GM12878 (cell line): Measurements from ENCODE around the gene SLC34A1. TPM values are rescaled to one million over a fixed set of nuclear protein-coding genes. Genes with fewer than 3 reads are reported as not detected.

Source experiments
- ATAC-seq: fragments of 200-7000 bp; cut with Tn5 transposase; 3 replicates; pipeline ENCODE4 v1.9.1; 2020; ENCODE audit warnings: mild to moderate bottlenecking, moderate library complexity
- BruUV-seq: library from RNA; stranded (reverse); fragments of 400-500 nt; replicated peaks from 2 replicates; lab custom pipeline; 2021; lab: Mats Ljungman, UMichigan
- CTCF ChIA-PET: fragments of 300-600 bp; sonication (Branson Sonifier 250); formaldehyde crosslinking; extraction: SDS; loops from one replicate; lab custom pipeline; 2021; ENCODE audit warnings: inconsistent platforms; lab: Yijun Ruan, JAX
- POLR2A ChIA-PET: fragments of 350-600 bp; formaldehyde crosslinking; extraction: SDS; loops from one replicate; lab custom pipeline; 2021; ENCODE audit warnings: inconsistent platforms; lab: Charles Lee
- RAD21 ChIA-PET: fragments of 300-600 bp; sonication (Branson Sonifier 250); formaldehyde crosslinking; loops from one replicate; lab custom pipeline; 2023; ENCODE audit warnings: antibody characterized with exemption; ENCODE audit not compliant: unreplicated experiment; lab: Charles Lee
- SMC1A ChIA-PET: fragments of 300-600 bp; sonication (Branson Sonifier 250); formaldehyde crosslinking; loops from one replicate; lab custom pipeline; 2023; ENCODE audit not compliant: unreplicated experiment, uncharacterized antibody; lab: Charles Lee
- DNase-seq: peaks from one replicate; pipeline ENCODE4 v3.0.0-alpha.2; 2011; ENCODE audit warnings: low read depth, low spot score
- FAIRE-seq: peaks from 3 replicates; lab custom pipeline; 2011; peaks lifted over from hg19 to GRCh38; lab: Jason Lieb, UNC
- H2AFZ ChIP-seq: 2 replicates; pipeline ENCODE4 v1.6.0; 2011; ENCODE audit warnings: low read depth, low read length, control low read depth; ENCODE audit not compliant: control insufficient read depth
- H3K27ac ChIP-seq: 2 replicates; pipeline ENCODE4 v1.5.1; 2011; ENCODE audit warnings: control low read depth; ENCODE audit not compliant: control insufficient read depth, insufficient read depth
- H3K27me3 ChIP-seq, 2 experiments: replicated peaks in 1 of 2; 2 replicates each; pipeline versions ENCODE4 v1.6.0 to v1.6.1; 2011; ENCODE audit warnings: low read length in 1 of 2; ENCODE audit not compliant: control insufficient read depth in 2 of 2, insufficient read depth in 2 of 2
- H3K36me3 ChIP-seq, 2 experiments: 2 replicates each; pipeline ENCODE4 v1.5.1; 2011; ENCODE audit warnings: low read length in 1 of 2; ENCODE audit not compliant: control insufficient read depth in 2 of 2, insufficient read depth in 2 of 2
- H3K4me1 ChIP-seq: 2 replicates; pipeline ENCODE4 v1.6.1; 2011; ENCODE audit warnings: mild to moderate bottlenecking, low read length, moderate library complexity, mixed read lengths; ENCODE audit not compliant: control insufficient read depth, insufficient read depth
- H3K4me2 ChIP-seq: 2 replicates; pipeline ENCODE4 v1.6.0; 2011; ENCODE audit warnings: control low read depth; ENCODE audit not compliant: control insufficient read depth, insufficient read depth
- H3K4me3 ChIP-seq: fragments of 200-600 bp; sonication (generic); 2 replicates; pipeline ENCODE4 v1.5.1; 2016
- H3K79me2 ChIP-seq: 2 replicates; pipeline ENCODE4 v1.6.0; 2011; ENCODE audit warnings: low read length; ENCODE audit not compliant: control insufficient read depth, insufficient read depth
- H3K9ac ChIP-seq: 2 replicates; pipeline ENCODE4 v1.8.0; 2011; ENCODE audit warnings: low read length, control low read depth, mixed read lengths; ENCODE audit not compliant: control insufficient read depth, insufficient read depth
- H3K9me3 ChIP-seq: replicated peaks from 3 replicates; pipeline ENCODE4 v1.5.1; 2011; ENCODE audit warnings: mild to moderate bottlenecking, low read length; ENCODE audit not compliant: control insufficient read depth, insufficient read depth
- H4K20me1 ChIP-seq: 2 replicates; pipeline ENCODE4 v1.6.0; 2011; ENCODE audit not compliant: control insufficient read depth, insufficient read depth
- CUX1 ChIP-seq: IDR thresholded peaks from 2 replicates; pipeline ENCODE4 v1.6.1; 2012; ENCODE audit warnings: improper control_type of control experiment, low read depth, low read length; ENCODE audit not compliant: insufficient replicate concordance
- EED ChIP-seq: sonication (generic); IDR thresholded peaks from 2 replicates; pipeline ENCODE4 v1.6.1; 2016; ENCODE audit warnings: antibody characterized with exemption, low read depth
- ELK1 ChIP-seq: IDR thresholded peaks from 2 replicates; pipeline ENCODE4 v1.6.1; 2012; ENCODE audit warnings: low read depth, low read length, improper control_type of control experiment
- HCFC1 ChIP-seq: fragments of 150-350 bp; IDR thresholded peaks from 2 replicates; pipeline ENCODE4 v1.6.1; 2014; ENCODE audit warnings: low read length
- IKZF2 ChIP-seq, 2 experiments: fragments of 450-650 bp; IDR thresholded peaks; 2 replicates each; pipeline ENCODE4 v1.6.1; 2017; ENCODE audit warnings: mild to moderate bottlenecking in 2 of 2, moderate library complexity in 2 of 2
- KAT2A ChIP-seq: conservative IDR thresholded peaks from 2 replicates; pipeline ENCODE4 v1.6.1; 2011; ENCODE audit warnings: low read depth, low read length; ENCODE audit not compliant: control insufficient read depth
- NBN ChIP-seq: fragments of 450-650 bp; IDR thresholded peaks from 2 replicates; pipeline ENCODE4 v1.6.1; 2016
- SMC3 ChIP-seq: IDR thresholded peaks from 2 replicates; pipeline ENCODE4 v1.6.1; 2011; ENCODE audit warnings: low read length, improper control_type of control experiment, borderline replicate concordance
- ZBED1 ChIP-seq: IDR thresholded peaks from 2 replicates; pipeline ENCODE4 v1.6.1; 2016; ENCODE audit warnings: borderline replicate concordance
- WGBS: methylation state at CpG from one replicate; pipeline ENCODE4 v1.1.6; 2016; ENCODE audit warnings: low lambda C conversion rate; ENCODE audit not compliant: insufficient replicate concordance, insufficient coverage; ENCODE audit errors: missing lambda C conversion rate; 5-methylcytosine and 5-hydroxymethylcytosine counted together
- in situ Hi-C: fragments of 300-500 bp; cut with MboI; formaldehyde crosslinking; loops from 9 replicates; pipeline ENCODE4 v1.14.3; 2018; ENCODE audit warnings: mixed read lengths
- intact Hi-C: fragments of 100-400 bp; cut with micrococcal nuclease; formaldehyde crosslinking; loops from one replicate; pipeline ENCODE4 v1.14.2; 2022; ENCODE audit not compliant: unreplicated experiment
- polyA plus RNA-seq, 11 experiments: library from polyadenylated mRNA; depleted of rRNA in 4 of 11; unstranded in 6 of 11; stranded (reverse) in 5 of 11; fragments of >200 nt; fragmentation: Nextera tagmentation in 4 of 11; fragmentation: Illumina TruSeq in 1 of 11; extraction: Ambion mirVana in 4 of 11; extraction: Trizol in 1 of 11; gene quantifications; 1 replicate in 1 of 11; 2 replicates in 10 of 11; pipeline versions ENCODE4 v1.2.1 to v1.2.3, GENCODE V29; 2011 to 2016; ENCODE audit warnings: inconsistent platforms in 2 of 11, missing spikeins in 2 of 11, low read depth in 1 of 11
- total RNA-seq, 4 experiments: library from RNA; depleted of rRNA in 3 of 4; stranded (reverse); fragments of >200 nt in 3 of 4; fragmentation: Illumina TruSeq in 1 of 4; extraction: Trizol in 1 of 4; gene quantifications; 2 replicates each; pipeline versions ENCODE4 v1.2.1 to v1.2.3, GENCODE V29; 2013 to 2021
- TF ChIP-seq, protein P1 (sequence below), 3 experiments: IDR thresholded peaks in 2 of 3; conservative IDR thresholded peaks in 1 of 3; 2 replicates each; pipeline ENCODE4 v1.5.1; 2011; ENCODE audit warnings: low read depth in 3 of 3, low read length in 3 of 3, mild to moderate bottlenecking in 3 of 3, control low read depth in 2 of 3, moderate library complexity in 2 of 3, inconsistent platforms in 1 of 3, mixed read lengths in 1 of 3; ENCODE audit not compliant: control insufficient read depth in 2 of 3, insufficient read depth in 1 of 3; ENCODE audit errors: extremely low read depth in 1 of 3
- TF ChIP-seq, protein P2 (sequence below): fragments of 450-650 bp; IDR thresholded peaks from 2 replicates; pipeline ENCODE4 v1.6.1; 2017; ENCODE audit warnings: mild to moderate bottlenecking, low read depth, inconsistent platforms; ENCODE audit not compliant: poor library complexity, severe bottlenecking

Gene SLC34A1
- total and polyA plus RNA-seq, 10 of the 15 experiments (the other 5 are each of a cell fraction or from before 2014, with no cell fraction given), result 0.03 to 0.14 (median 0.09) TPM; not detected in 2

DNA sequence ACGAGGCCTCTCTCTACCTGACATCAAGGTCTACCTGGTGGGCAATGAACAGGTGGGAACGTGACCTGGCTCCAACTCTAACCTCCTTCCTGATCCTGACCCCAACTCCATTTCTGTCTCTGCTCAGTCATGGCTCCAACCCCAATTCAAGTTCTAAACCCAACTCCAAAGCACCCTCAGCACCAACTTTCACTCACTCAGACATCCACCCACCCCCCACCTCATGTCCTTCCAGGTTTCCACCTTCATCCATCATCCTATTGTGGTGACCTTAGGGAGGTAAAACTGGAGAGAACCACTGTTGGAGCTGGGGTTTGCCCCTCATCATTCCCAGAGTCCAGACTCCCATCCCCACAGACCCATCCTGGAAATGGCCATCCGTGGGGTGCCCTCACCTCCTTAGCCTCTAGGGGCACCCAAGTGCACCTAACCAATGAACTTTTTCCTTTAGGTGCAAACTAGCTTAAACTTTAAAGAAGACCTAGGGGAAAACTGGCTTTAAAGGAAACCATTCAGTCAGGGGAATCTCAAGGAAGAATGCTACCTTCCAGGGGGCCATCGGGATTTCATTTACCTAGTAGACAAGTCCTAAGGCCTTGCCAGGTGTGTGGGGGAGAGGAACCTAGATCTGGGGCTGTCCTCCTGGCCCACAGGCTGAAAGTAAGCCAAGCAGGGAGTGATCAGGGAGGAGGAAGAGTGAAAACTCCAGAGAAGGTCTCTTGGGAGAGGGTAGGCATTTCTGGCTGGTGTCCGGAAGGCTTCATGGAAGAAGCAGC lies 15.2 kb upstream of the SLC34A1 start:
- Histone ChIP-seq H3K79me2 (peaks cover 11% of the 10 kb centered on the region), H3K27me3 (no peaks in the 10 kb centered on the region), H3K9ac (no peak overlapping the region), H3K36me3 (peaks cover 14 to 17% of the 10 kb centered on the region in 2 experiments), H4K20me1 (no peaks in the 10 kb centered on the region), H3K27ac (peak overlapping the region; percentile 62), H3K4me1 (peaks cover 43% of the 10 kb centered on the region), H2AFZ (no peak overlapping the region), H3K9me3 (no peaks in the 10 kb centered on the region), H3K4me2 (peak overlapping the region; percentile 46), H3K4me3 (no peak overlapping the region)
- intact Hi-C loops (no loop called here), in situ Hi-C loops (no loop called here)
- ATAC-seq (peak; percentile 52), DNase-seq (no peak), FAIRE-seq (peak; percentile 27)
- ChIA-PET SMC1A (interaction anchor here (0.7 to 2.6 kb wide), 10 partner anchors 8 to 255 kb away, joined by 3 to 25 read pairs (median 6); partner anchors contain the start of genes LMAN2 and RGS14), RAD21 (interaction anchor here (0.6 to 3.0 kb wide), 9 partner anchors 10 to 84 kb away, joined by 3 to 46 read pairs (median 4); partner anchors contain the start of gene LMAN2), POLR2A (interaction anchor here (0.5 to 2.7 kb wide), 9 partner anchors 9 to 133 kb away, joined by 3 to 11 read pairs (median 4); partner anchors contain the start of gene RGS14), CTCF (interaction anchor here (0.6 to 6.0 kb wide), 25 partner anchors 8 to 255 kb away, joined by 3 to 88 read pairs (median 5); partner anchors contain the start of genes GRK6, LMAN2, MXD3 and RGS14)
- 79% methylated on average over 5 of the region's 5 CpGs for WGBS
- no TSS peak for BruUV-seq
- TF ChIP-seq SMC3 (peak; percentile 4; the same call in 1 of the 2 replicates), EED (peak; percentile 78), KAT2A (no peak), HCFC1 (no peak), ZBED1 (no peak), NBN (no peak), ELK1 (no peak), IKZF2 (IDR thresholded peaks at IDR 0.05) (peak in 1 of 2 experiments; percentile 63; a peak in 2 of 4 replicates), CUX1 (no peak)
- TF ChIP-seq, protein P1, sequence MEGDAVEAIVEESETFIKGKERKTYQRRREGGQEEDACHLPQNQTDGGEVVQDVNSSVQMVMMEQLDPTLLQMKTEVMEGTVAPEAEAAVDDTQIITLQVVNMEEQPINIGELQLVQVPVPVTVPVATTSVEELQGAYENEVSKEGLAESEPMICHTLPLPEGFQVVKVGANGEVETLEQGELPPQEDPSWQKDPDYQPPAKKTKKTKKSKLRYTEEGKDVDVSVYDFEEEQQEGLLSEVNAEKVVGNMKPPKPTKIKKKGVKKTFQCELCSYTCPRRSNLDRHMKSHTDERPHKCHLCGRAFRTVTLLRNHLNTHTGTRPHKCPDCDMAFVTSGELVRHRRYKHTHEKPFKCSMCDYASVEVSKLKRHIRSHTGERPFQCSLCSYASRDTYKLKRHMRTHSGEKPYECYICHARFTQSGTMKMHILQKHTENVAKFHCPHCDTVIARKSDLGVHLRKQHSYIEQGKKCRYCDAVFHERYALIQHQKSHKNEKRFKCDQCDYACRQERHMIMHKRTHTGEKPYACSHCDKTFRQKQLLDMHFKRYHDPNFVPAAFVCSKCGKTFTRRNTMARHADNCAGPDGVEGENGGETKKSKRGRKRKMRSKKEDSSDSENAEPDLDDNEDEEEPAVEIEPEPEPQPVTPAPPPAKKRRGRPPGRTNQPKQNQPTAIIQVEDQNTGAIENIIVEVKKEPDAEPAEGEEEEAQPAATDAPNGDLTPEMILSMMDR (IDR thresholded peaks at IDR 0.05 in 2 of 3, conservative IDR thresholded peaks at IDR 0.05 in 1 of 3; ENCODE audit: control insufficient read depth in 2 of 3, extremely low read depth in 1 of 3, insufficient read depth in 1 of 3, low read depth in 3 of 3, low read length in 3 of 3), result peak; percentile 55 to 89 (median 80)
- TF ChIP-seq, protein P2, sequence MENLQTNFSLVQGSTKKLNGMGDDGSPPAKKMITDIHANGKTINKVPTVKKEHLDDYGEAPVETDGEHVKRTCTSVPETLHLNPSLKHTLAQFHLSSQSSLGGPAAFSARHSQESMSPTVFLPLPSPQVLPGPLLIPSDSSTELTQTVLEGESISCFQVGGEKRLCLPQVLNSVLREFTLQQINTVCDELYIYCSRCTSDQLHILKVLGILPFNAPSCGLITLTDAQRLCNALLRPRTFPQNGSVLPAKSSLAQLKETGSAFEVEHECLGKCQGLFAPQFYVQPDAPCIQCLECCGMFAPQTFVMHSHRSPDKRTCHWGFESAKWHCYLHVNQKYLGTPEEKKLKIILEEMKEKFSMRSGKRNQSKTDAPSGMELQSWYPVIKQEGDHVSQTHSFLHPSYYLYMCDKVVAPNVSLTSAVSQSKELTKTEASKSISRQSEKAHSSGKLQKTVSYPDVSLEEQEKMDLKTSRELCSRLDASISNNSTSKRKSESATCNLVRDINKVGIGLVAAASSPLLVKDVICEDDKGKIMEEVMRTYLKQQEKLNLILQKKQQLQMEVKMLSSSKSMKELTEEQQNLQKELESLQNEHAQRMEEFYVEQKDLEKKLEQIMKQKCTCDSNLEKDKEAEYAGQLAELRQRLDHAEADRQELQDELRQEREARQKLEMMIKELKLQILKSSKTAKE, result no peak
